KOPT-K1 (cell line): ENCODE measurements around the gene CYP27A1.

Source experiments
- H3K27ac ChIP-seq: fragments of 200-600 bp; sonication (generic); 2 replicates; pipeline ENCODE4 v1.5.1; 2016; ENCODE audit warnings: antibody characterized with exemption, mild to moderate bottlenecking, low read depth, low read length; ENCODE audit not compliant: poor library complexity, severe bottlenecking
- H3K36me3 ChIP-seq: fragments of 200-600 bp; sonication (generic); 2 replicates; pipeline ENCODE4 v1.5.1; 2017; ENCODE audit warnings: antibody characterized with exemption, mild to moderate bottlenecking, low read length, moderate library complexity; ENCODE audit not compliant: insufficient read depth
- H3K9me3 ChIP-seq: fragments of 200-600 bp; sonication (generic); 2 replicates; pipeline ENCODE4 v1.5.1; 2017; ENCODE audit warnings: antibody characterized with exemption, low read length, mild to moderate bottlenecking; ENCODE audit not compliant: insufficient read depth, poor library complexity, severe bottlenecking

The CYP27A1 gene

GRCh38 chr2:218852911-218853667, 71.1 kb downstream of the CYP27A1 start:
- no peak overlapping the region for H3K27ac ChIP-seq
- H3K9me3 ChIP-seq: no peaks in the 10 kb centered on the region
- H3K36me3 ChIP-seq: no peaks in the 10 kb centered on the region

DNA sequence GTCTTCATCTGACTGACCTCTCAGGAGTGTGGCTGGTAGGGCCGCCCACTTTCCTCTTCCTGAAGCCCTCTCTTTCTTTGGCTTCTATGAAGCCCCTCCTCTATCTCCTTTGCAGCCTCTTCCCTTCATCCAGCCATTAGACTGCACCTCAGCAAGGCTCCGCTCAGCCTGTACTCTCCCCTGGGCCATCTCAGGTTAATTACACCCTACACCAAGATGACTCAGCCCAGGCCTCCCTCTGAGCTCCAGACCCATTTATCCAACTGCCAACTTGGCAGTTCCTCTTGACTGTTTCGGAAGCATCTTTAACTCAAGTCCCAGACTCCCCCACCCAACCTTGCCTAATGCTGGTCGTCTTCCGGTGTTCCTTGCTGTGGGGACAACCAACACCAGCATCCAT, 71.8 kb downstream of the CYP27A1 start:
- Histone ChIP-seq H3K27ac (no peak overlapping the region), H3K9me3 (no peaks in the 10 kb centered on the region), H3K36me3 (no peaks in the 10 kb centered on the region)

DNA sequence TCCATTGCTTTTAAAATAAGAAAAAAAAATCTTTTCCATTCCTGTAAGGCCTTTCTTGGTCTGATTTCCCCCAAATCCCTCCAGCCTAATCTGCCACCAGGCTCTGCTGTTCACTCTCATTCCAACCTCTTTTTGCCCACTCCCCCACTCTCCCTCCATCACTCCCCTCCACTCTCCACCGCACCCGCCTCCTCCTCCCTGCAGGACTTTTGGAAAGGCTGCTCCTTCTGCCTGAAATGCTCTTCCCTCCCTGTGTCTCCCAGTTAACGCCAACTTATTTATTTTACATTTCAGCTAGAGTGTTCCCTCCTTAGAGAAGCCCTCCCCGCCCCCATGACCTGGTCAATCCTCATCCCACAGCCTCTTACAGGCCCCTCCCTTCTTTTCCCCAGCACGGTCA, 72.9 kb downstream of the CYP27A1 start:
- H3K27ac ChIP-seq: no peak overlapping the region
- H3K9me3 ChIP-seq: no peaks in the 10 kb centered on the region
- no peaks in the 10 kb centered on the region for H3K36me3 ChIP-seq

GRCh38 chr2:218855305-218856166, 73.6 kb downstream of the CYP27A1 start:
- H3K36me3 ChIP-seq: no peaks in the 10 kb centered on the region
- H3K27ac ChIP-seq: no peak overlapping the region
- H3K9me3 ChIP-seq: no peaks in the 10 kb centered on the region

GRCh38 chr2:218856167-218856895, 74.4 kb downstream of the CYP27A1 start:
- Histone ChIP-seq H3K27ac (no peak overlapping the region), H3K9me3 (no peaks in the 10 kb centered on the region), H3K36me3 (no peaks in the 10 kb centered on the region)

- Histone ChIP-seq H3K27ac (no peak overlapping the region), H3K36me3 (no peaks in the 10 kb centered on the region)
These were observed 74.9 kb downstream of the CYP27A1 start for GRCh38 chr2:218856896-218857243.

DNA sequence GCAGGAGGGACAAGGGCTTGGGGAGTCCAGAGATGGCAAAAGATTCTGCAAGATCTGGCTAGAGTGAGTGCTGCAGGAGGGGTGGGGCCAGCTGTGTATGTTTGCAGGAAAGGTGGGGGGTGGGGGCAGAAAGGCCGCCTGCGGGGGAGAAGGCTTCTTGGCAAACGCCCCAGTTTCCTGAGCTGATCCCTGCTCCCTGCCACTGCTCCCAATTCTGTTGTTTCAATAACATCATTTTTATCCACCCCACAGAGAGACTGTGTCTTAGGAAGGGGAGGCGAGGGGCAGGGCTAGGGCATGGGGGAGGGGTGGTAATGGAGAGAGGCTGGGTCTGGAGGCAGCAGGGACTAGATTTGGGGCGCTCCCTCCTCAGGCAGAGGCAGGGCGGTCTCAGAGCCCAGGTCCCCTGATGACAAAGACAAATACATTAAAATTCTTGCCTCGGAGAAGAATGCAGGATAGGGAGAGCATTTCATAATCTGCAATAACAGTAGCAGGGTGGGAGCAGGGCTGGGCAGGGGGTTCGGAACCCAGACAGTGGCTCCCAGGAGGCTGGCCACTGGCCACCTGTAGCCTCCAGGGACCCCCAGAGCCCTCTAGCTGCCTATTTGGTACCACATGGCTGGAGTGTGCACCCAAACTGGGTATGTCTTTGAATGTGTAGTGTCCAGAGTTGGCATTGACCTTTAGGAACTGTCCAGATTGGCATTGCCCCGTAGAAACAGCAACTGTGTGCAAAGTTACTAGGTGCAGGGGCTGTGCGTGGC, 75.6 kb downstream of the CYP27A1 start:
- Histone ChIP-seq H3K36me3 (no peaks in the 10 kb centered on the region), H3K9me3 (no peaks in the 10 kb centered on the region), H3K27ac (no peak overlapping the region)

More at GRCh38 chr2:218856896-218857243, 74.9 kb downstream of the CYP27A1 start:
- H3K9me3 ChIP-seq: no peaks in the 10 kb centered on the region

GRCh38 chr2:218858138-218858445, 76.1 kb downstream of the CYP27A1 start:
- H3K27ac ChIP-seq: no peak overlapping the region
- H3K9me3 ChIP-seq: no peaks in the 10 kb centered on the region
- H3K36me3 ChIP-seq: no peaks in the 10 kb centered on the region

DNA sequence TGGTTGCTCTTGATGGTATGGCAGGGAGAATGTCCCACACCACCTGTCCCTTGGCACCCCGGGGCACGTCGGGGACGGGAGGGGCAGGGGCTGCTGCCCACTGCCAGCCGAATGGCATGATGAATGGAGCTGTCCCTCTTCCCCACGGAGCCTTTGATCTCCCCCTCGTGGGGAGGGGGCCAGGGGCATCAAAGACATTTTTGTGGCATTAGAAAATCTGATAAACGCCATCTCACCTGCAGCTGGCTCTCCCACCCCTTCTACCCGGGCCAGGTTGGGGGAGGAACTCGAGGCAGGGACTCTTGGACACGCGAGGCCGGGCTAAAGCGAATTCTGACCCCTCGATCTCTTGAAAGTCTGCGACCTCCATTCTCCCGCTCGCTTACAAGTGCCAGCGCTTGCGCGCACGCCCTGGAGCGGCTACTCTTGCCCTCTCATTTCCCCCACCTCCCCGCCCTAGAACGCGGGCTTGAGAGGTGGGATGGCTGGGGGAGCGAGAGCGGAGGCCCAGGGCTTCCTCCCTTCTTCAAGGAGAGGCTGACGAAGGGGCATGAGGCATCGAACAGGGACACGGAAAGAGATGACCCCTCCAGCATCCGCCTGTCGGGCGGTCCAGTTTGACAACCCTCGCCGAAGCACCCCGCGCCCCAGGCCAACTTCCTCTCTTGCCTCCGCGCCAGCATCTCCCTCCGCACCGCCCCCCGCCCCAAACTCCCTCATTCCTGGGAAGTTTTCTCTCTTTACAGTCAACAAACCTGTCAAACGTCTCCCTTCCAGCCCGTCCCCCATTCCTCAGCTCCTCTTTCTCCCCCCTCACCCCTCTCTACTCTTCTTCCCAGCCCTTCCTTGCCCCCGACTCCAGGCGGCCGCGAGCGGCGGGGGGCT, 77.0 kb downstream of the CYP27A1 start:
- Histone ChIP-seq H3K9me3 (no peaks in the 10 kb centered on the region), H3K36me3 (no peaks in the 10 kb centered on the region), H3K27ac (no peak overlapping the region)

DNA sequence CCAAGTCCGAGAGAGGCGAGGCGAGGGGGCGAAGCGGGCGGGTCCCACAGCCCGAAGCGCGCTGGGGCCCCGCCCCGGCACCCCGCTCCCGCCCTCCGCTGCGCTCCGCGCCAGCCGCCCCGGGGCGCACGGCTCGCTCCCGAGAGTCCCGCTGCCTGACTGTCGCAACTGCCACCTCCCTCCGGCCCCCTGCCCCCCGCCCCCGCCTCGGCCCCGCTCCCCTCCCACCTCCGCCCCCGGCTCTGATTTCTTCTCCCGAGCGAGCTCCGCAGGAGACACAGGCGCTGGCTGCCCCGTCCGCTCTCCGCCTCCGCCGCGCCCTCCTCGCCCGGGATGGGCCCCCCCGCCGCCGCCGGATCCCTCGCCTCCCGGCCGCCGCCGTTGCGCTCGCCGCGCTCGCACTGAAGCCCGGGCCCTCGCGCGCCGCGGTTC, 77.6 kb downstream of the CYP27A1 start, which contains the start of gene WNT6:
TSS of gene WNT6 (plus strand) at position 250 of the 432 bp plus-strand sequence. CDS start 233 bp downstream, outside the sequence.
- H3K36me3 ChIP-seq: no peaks in the 10 kb centered on the region
- H3K27ac ChIP-seq: no peak within 1 kb of the TSS
- H3K9me3 ChIP-seq: no peaks in the 10 kb centered on the region

DNA sequence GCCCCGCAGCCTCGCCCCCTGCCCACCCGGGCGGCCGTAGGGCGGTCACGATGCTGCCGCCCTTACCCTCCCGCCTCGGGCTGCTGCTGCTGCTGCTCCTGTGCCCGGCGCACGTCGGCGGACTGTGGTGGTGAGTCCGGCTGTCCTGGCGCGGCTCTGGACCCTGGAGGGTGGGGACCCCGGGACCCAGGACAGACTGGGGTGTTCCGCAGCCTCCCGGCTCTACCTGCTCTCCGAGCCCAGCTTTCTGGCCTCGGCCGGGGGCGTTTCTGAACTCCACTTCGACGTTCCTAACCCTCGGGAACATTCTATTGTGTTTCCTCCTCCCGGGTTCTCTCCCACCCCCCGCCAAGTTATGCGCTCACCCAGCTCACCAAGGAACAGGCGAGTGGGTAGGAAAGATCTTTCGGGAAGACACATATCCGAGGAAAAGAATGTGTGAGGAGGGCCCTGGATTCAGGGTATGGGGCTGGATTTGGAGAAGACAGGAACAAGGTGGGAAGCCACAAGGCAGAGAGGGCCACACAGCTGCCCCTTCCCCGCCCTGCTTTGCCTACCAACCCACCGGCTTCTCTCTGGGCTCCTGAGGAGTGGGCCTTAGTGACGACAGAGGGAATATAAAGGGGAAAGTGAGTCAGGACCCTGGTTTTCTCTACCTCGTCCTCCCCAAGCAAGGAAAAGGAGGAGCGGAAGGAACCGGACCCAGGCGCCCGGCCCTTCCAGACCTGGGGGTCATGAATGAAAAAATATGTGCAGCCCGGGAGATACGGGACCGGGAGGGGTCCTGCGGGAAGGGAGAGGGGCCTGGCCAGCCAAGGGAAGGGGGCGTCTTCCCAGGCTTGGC, 78.3 kb downstream of the CYP27A1 start:
- Histone ChIP-seq H3K27ac (no peak overlapping the region), H3K9me3 (no peaks in the 10 kb centered on the region), H3K36me3 (no peaks in the 10 kb centered on the region)

DNA sequence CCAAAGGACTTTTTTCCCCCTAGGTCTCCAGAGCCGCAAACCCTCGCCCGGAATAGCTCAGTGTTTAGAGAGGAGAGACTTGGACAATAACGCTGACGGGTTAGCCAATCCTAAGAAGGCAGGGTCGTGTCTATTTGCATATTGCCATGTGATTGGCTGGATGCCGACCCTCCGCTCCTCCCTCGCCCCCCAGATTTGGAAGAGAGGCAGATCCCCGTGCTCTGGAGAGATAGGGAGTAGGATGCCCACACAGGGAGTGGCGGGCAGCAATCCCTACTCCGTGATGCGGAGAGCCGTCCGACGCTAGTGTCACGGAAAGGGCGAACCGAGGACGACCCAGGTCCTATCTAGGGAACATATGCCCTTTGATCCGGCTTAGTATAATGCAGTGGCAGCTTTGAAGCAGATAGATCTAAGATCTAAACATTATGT, 79.0 kb downstream of the CYP27A1 start:
- H3K36me3 ChIP-seq: no peaks in the 10 kb centered on the region
- H3K9me3 ChIP-seq: no peaks in the 10 kb centered on the region
- H3K27ac ChIP-seq: no peak overlapping the region

DNA sequence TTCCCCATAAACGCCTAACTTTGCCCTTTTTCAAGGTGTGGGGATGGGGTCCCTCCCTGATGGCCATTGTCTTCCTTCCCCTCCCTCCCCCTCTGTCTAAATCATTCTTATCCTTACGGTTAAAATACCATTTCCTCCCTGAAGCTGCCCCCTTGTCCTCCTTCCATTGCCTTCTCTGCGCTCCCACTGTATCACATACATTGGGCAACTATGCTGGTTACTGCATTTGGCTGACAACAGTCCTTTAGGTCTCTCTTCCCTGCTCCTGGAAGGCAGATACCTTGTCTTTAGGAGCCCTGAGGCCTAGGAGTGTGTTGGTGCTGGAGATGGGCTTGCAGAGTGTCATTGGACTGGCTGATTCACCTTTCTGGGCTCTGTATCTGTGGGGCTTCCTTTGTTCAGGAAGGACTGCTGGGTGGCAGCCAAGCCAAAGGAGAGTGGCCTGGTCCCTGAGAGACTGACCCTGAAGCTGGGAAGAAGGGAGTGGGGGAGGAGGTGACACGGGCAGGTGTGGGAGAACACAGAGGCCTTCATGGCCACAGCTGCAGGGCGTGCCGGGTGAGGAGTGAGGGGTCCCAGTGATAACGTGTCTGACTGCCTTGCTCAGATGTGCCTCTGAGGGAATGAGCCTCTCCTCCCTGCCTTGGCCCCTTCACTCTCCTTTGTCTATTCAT, 79.8 kb downstream of the CYP27A1 start:
- Histone ChIP-seq H3K36me3 (no peaks in the 10 kb centered on the region), H3K9me3 (no peaks in the 10 kb centered on the region), H3K27ac (no peak overlapping the region)
